HS-5 (cell line): ENCODE results near the gene PLTP.
"Not testable (repeated sequence)": the region's sequence is repeated elsewhere in the genome, so short reads cannot be mapped to it uniquely, and the experiment has no call there.

Source experiments
- DNase-seq: peaks from one replicate; pipeline ENCODE4 v3.0.0-alpha.2; 2012; ENCODE audit warnings: low read depth

Gene PLTP

GRCh38 chr20:45911486-45912343 is at the start of gene PLTP:
TSS of gene PLTP (minus strand) at chr20:45912155. CDS start at chr20:45911452, 703 bp downstream.
- no peak for DNase-seq

- DNase-seq: no peak
Observed at GRCh38 chr20:45959956-45960630, 48.1 kb upstream of the PLTP start.

- no peak for DNase-seq
Observed at GRCh38 chr20:45959126-45959525, 47.2 kb upstream of the PLTP start.

GRCh38 chr20:45958593-45958992 is 46.6 kb upstream of the PLTP start:
- no peak for DNase-seq

DNA sequence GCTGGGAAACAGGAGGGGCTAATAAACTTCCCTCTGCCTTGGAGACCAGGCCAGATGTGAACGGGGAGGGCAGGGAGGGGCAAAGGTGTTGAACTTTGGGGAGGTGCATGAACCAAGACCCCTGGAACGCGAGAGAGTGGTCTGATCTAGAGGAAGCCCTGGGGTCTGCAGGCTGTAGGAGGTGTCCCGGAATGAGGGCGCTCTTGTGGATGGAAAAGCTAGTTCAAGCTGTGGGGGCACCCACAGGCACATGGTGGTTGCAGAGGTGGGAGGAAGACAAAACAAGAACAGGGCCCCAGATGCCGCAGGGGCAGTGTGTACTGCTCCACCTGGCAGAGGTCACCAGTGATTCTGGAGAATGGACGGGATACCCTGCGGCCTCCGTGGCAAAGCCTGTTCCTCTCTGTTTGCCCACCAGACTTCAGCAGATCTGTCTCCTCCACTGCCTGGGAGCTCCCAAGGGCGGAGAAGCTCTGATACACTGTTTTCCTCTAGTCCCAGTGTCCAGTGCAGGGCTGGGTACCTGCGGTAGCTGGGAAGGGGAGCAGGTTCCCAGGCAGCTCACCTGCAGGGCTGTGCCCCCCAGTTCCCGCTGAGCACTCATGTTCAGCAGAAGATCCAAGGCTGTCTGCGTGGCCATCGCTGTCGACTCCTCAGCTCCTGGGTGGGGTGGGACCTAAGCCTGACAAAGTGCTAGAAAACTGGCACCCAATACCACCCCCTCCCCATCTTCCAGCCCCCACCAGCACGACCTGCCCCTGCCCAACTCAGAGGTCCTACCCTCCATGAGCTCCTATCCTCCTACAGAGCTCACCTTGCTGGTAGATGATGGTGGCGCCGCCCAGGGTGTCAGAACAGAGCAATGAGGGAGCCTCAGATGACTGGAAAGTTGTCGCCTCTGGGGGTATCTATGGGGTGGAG is 45.3 kb upstream of the PLTP start:
- DNase-seq: no peak

DNA sequence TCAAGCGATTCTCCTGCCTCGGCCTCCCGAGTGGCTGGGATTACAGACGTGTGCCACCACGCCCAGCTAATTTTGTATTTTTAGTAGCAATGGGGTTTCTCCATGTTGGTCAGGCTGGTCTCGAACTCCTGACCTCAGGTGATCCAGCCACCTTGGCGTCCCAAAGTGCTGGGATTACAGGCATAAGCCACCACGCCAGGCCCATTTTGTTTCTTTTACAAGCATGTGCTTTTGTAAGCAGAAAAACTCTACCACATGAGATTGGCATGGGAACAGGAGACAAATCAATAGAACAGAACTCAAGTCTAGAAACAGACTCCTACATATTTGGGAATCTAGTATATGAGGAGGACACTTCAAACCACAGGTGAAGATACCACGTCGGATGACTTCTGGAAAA is 44.4 kb upstream of the PLTP start:
- not testable (repeated sequence) for DNase-seq

DNA sequence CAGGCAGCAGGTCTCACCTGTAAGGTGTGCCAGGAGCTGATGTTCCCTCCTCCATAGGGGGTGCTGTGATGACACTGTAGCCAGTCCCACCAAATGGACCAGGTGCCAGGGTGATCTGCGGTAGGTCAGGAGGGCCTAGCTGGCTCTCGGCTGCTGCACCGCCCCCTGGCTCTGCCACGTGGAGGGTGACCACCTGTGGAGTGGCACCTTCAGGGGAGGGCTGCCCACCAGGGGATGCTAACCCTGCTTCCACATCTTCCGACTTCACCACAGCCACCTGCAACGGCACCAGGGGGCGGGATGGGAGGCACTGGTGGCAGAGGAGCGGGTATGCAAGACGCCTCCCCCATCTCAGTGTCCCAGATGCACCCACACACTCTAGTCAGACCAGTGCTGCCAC is 41.7 kb upstream of the PLTP start:
- no peak for DNase-seq

GRCh38 chr20:45952861-45953260 is 40.9 kb upstream of the PLTP start:
- DNase-seq: no peak

GRCh38 chr20:45951925-45952834 is 40.2 kb upstream of the PLTP start:
- DNase-seq: no peak

DNA sequence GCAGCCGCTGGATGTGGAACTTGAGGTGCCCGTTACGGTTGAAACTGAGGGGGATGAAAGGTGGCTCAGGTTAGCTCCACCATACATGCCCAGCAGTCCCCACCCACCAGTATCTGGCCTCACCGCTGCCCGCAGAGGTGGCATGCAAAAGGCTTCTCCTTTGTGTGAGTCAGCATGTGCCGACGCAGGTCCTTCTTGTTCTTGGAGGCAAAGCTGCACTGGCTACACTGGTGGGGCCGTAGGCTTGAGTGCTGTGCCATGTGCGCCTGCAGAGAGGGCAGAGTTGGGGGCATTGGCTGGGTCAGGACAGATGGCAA is 38.3 kb upstream of the PLTP start:
- DNase-seq: no peak

GRCh38 chr20:45949542-45950329 is 37.8 kb upstream of the PLTP start:
- DNase-seq: no peak

- no peak for DNase-seq
Observed at GRCh38 chr20:45948742-45949541, 37.0 kb upstream of the PLTP start.

DNA sequence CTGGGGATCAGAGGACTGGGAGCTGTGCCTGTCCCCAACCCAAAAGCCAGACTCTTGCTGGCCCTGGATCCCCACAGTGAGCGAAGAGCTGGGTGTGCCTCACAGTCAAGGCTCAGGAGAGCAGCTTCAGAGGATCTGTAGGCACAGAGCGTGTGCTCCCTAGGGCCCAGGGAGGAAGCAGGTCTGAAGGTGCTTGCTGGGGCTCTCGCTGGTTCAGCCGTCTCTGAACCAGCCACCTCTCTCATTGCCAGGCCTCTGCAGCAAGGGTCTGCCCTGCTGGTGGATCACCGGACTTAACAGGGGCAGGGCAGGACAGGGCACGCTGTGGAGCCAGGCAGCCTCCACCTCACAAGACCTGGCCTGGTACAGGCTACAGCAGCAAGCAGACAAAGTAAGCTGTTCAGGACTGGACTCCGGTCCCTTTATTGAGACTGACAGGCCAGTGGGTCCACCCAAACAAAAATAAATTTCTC is 36.3 kb upstream of the PLTP start:
- no peak for DNase-seq

DNA sequence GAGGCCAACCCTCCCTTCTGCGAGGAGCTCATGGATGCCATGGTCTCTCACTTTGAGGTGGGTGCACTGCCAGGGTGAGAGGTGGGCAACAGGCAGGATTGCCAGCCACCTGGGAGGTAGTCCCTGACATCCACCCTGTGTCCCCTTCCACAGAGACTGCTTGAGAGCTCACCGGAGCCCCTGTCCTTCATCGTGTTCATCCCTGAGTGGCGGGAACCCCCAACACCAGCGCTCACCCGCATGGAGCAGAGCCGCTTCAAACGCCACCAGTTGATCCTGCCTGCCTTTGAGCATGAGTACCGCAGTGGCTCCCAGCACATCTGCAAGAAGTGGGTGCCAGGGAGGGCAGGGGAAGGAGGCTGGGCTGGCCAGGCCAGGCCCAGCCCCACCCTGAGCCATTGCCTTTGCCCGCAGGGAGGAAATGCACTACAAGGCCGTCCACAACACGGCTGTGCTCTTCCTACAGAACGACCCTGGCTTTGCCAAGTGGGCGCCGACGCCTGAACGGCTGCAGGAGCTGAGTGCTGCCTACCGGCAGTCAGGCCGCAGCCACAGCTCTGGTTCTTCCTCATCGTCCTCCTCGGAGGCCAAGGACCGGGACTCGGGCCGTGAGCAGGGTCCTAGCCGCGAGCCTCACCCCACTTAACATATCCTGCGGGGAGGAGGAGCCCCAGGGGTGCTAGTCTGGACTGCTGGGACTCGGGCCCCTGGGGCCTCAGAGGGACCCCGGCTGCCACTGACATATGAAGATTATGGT is 35.3 kb upstream of the PLTP start:
- DNase-seq: no peak

GRCh38 chr20:45946149-45946970 is 34.4 kb upstream of the PLTP start:
- no peak for DNase-seq

GRCh38 chr20:45945678-45946148 is 33.8 kb upstream of the PLTP start:
- no peak for DNase-seq

DNA sequence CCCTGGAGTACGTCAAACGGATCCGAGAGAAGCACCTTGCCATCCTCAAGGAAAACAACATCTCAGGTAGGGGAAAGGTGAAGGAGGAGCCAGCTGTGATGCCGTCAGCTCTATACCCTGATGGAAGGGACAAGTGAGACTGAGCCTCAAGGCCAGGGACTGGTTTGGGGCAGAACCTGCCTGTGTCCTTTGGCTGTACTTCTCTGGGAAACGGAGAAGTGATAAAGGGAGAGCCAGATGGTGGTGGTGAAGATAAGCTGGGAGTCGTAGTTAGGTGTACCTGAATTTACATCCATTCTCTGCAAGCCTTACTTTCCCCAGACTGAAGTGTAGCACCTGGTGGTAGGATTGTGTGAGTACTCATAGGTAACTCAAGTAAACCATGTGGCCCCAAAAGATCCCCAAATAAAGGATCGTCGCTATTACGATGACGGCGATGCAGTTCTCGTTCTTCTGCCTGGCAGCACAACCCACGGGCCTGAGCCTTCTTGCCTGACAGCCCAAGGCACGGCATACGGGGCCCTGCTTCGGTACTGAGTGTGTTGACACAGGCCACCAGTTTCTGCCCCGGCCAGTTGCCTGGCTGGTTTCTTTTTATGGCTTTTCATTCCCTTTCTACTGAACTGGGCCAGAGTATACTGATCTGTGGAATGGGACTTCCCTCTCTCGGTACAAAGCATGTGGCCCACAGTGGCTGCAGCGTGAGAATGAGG is 33.2 kb upstream of the PLTP start:
- no peak for DNase-seq
